Right kidney (tissue), 1 donor: ENCODE results near the gene NAALADL2.
"Not testable (repeated sequence)": the region's sequence is repeated elsewhere in the genome, so short reads cannot be mapped to it uniquely, and the experiment has no call there.

ENCODE experiments used
- DNase-seq: peaks from one replicate; pipeline ENCODE4 v3.0.0-alpha.2; 2016

The NAALADL2 gene

GRCh38 chr3:175430983-175431773 is 572.0 kb downstream of the NAALADL2 start:
- no peak for DNase-seq

- no peak for DNase-seq
These were observed 573.4 kb downstream of the NAALADL2 start for GRCh38 chr3:175432376-175433025.

GRCh38 chr3:175433026-175433674 is 574.0 kb downstream of the NAALADL2 start:
- DNase-seq: no peak

- DNase-seq: no peak
These were observed 575.4 kb downstream of the NAALADL2 start for GRCh38 chr3:175434561-175434960.

- no peak for DNase-seq
These were observed 584.5 kb downstream of the NAALADL2 start for GRCh38 chr3:175443682-175444081.

GRCh38 chr3:175445741-175446140 is 586.6 kb downstream of the NAALADL2 start:
- no peak for DNase-seq

DNA sequence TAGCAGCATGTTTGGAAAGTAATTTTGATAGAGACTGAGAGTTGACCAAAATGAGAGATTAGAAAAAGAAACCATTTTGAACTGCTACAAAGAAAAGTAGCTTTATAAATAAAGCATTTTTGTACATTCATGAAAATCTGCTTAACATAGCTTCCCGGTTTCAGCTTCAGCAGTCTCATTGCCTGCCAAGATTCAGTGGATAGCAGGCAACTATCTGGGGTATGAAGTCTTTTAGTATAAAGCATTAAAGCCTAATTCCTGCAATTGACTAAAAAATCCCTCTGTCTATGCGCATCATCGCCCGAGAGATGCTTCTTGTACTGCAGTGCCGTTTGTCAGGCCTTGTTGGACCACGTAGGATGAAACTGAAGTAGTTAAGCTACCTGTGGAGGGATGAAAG is 588.4 kb downstream of the NAALADL2 start:
- DNase-seq: no peak

DNA sequence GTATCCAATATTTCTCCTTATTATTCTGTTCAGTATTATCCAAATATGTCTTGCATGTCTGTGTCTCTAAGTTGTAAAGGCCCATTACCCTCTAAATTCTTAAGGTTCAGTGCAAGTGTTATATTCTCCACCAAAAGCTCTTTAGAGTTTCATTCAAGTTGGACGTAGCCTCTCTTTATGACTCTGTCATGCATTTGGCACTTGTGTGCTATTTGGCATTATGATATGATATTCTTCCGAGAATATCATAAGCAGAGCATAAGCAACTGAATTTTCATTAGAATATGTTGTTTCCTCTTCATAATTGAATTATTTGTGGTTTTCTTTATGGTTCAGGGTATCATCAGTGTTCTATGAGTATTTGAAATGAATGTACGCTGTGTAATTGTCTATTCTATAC is 594.2 kb downstream of the NAALADL2 start:
- DNase-seq: no peak

DNA sequence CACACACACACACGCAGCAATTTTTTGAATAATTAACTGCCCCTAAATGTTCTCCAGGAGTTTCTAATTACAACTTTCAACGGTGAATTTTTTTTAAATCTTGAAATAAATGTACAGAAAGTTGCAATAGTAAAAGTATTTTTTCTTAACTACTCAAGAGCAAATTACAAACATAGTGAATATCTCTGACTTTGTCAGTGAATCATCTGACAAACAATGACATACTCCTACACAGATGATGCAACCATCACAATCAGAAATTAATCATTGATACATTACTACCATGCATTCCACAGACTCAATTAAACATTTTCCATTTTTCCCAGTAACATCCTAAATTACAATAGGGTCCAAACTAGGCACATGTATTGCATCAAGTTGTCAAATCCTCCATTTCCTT is 597.3 kb downstream of the NAALADL2 start:
- no peak for DNase-seq

DNA sequence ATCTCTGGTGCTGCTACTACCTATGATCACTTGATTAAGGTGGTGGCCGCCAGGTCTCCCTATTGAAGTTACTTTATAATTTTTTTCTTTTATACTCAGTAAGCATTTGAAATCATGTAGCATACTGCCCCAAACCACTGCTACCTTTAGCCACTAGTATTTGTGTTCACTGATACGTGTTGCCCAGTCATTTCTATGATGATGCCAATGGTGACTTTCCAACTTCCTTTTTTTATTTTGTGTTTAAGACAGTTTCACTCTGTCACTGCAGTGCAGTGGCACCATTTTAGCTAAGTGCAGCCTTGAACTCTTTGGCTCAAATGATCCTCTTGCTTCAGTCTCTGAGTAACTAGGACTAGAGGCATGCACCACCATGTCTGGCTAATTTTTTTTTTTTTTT is 598.2 kb downstream of the NAALADL2 start:
- no peak for DNase-seq

- DNase-seq: not testable (repeated sequence)
These were observed 601.8 kb downstream of the NAALADL2 start for GRCh38 chr3:175460849-175461399.

- no peak for DNase-seq
These were observed 605.2 kb downstream of the NAALADL2 start for GRCh38 chr3:175464362-175464761.

- no peak for DNase-seq
These were observed 610.0 kb downstream of the NAALADL2 start for GRCh38 chr3:175469124-175469523.

DNA sequence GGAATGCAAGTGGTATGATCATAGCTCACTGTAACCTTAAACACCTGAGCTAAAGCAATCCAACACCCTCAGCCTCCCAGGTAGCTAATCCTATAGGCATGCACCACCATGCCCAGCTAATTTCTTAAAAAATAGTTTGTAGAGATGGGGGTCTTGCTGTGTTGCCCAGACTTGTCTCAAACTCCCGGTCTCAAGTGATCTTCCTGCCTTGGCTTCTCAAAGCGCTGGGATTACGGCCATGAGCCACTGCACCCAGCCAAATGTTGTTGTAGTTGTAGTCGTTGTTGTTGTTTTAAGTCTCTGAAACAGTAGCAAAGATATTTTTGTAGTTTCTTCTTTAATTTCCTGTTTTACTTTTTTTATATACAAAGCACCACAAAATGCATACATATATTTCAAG is 616.6 kb downstream of the NAALADL2 start:
- DNase-seq: no peak

DNA sequence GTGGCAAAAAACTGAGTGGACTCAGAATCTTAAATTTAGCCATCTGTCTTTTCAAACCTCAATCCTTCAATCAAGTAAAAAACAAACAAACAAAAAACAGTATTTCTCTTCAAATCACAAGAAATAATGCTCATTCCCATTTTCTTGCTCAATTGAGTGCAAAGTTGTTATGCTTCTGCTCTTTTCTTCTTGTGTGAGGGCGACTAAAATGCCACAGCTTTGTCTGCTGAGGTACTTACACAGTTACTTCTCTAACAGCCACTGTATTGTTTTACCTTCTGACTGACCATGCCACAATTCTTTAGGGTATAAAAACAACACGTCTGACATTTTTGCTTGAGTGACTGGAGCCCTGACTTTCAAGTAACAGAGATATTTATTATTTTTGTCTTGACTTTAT is 617.4 kb downstream of the NAALADL2 start:
- no peak for DNase-seq

GRCh38 chr3:175477651-175478224 is 618.6 kb downstream of the NAALADL2 start:
- DNase-seq: no peak

DNA sequence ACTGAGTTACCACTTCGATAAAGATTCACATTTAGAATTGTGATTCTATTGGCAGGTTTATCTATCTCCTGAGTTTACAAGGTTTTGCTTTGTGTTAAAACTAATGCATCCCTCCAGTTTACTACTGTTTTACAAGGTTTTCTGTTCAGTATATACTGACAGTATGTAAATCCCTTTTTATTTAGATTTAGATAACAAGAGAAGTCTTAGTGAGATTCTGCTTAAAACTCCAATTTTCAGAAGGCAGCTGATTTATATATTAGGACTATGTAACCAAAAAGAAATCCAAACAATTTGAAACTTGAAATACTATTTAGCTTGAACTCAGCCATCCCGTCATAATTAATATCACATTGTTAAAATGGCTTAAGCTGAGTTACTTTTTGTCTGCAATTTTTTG is 619.2 kb downstream of the NAALADL2 start:
- no peak for DNase-seq

DNA sequence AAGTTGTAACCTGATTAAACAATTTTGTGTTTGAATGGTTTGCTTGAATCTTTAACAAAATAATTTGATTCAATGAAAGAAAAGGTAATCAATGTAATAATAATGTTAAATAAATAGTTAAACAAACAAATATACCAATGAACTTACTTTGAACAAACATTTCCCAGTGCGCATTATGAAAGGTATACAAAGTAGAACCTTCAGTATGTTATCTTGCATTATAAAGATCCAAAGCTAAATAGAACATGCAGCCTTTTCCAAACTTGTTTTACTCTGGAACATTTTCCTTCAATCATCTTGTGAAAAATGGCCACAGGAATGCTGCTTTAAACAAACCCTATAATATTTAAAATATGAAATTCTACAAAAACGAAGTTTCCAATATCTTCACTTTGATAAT is 620.0 kb downstream of the NAALADL2 start:
- DNase-seq: no peak

- DNase-seq: no peak
These were observed 620.7 kb downstream of the NAALADL2 start for GRCh38 chr3:175479800-175480199.

- DNase-seq: no peak
These were observed 625.5 kb downstream of the NAALADL2 start for GRCh38 chr3:175484666-175485065.

- DNase-seq: no peak
These were observed 626.3 kb downstream of the NAALADL2 start for GRCh38 chr3:175485436-175485835.

DNA sequence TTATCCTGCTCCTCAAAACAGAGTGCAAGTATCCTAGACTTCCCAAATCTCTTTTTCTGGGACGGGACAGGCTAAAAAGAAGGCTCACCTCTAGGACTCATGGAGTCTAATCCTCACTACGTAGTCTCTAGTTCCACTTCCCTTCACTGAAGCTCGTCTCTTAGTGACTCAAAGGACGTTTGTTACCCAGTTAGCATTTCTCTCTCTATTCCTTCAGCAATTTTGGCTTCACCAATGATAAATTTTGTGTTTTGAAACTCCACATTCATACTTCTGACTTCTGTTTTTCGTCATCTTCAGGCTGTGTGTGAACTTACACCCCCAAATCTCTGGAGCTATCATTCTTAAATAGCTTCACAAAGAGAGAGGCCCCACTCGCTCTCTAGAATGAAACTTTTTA is 627.1 kb downstream of the NAALADL2 start:
- DNase-seq: no peak

GRCh38 chr3:175489406-175489805 is 630.3 kb downstream of the NAALADL2 start:
- no peak for DNase-seq
